OCI-LY3 (cell line): Measurements from ENCODE around the gene LSM6.

Experiments
- EZH2phosphoT487 ChIP-seq: fragments of 200-600 bp; shearing (Covaris generic); IDR thresholded peaks from 2 replicates; pipeline ENCODE4 v1.6.1; 2018; ENCODE audit warnings: antibody characterized with exemption, mixed run types, low read depth
- TF ChIP-seq, protein P1 (sequence below): fragments of 200-600, 300-600 bp; sonication (generic); IDR thresholded peaks from 2 replicates; pipeline ENCODE4 v1.5.1; 2014; ENCODE audit warnings: antibody characterized with exemption, low read length, low read depth

GRCh38 chr4:146211440-146211839 is 35.9 kb downstream of the LSM6 start:
- TF ChIP-seq, protein P1, sequence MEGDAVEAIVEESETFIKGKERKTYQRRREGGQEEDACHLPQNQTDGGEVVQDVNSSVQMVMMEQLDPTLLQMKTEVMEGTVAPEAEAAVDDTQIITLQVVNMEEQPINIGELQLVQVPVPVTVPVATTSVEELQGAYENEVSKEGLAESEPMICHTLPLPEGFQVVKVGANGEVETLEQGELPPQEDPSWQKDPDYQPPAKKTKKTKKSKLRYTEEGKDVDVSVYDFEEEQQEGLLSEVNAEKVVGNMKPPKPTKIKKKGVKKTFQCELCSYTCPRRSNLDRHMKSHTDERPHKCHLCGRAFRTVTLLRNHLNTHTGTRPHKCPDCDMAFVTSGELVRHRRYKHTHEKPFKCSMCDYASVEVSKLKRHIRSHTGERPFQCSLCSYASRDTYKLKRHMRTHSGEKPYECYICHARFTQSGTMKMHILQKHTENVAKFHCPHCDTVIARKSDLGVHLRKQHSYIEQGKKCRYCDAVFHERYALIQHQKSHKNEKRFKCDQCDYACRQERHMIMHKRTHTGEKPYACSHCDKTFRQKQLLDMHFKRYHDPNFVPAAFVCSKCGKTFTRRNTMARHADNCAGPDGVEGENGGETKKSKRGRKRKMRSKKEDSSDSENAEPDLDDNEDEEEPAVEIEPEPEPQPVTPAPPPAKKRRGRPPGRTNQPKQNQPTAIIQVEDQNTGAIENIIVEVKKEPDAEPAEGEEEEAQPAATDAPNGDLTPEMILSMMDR = no peak
- TF ChIP-seq EZH2phosphoT487 = no peak
